Gastrocnemius medialis (tissue), 4 donors: ENCODE data around the gene PP2D1.

Experiments used
- POLR2A ChIP-seq, 2 donors: fragments of 450-650 bp; IDR thresholded peaks; one replicate each; pipeline ENCODE4 v1.6.1; 2017; ENCODE audit warnings: antibody characterized with exemption in 2 of 2, mild to moderate bottlenecking in 2 of 2, moderate library complexity in 2 of 2
- TF ChIP-seq, protein P1 (sequence below), 5 experiments: fragments of 450-650 bp in 3 of 5; fragments of 200-600 bp in 2 of 5; sonication (generic) in 2 of 5; IDR thresholded peaks in 4 of 5; conservative IDR thresholded peaks in 1 of 5; 1 replicate in 4 of 5; 2 replicates in 1 of 5; pipeline ENCODE4 v1.5.1; 2016 to 2019; ENCODE audit warnings: antibody characterized with exemption in 5 of 5, mild to moderate bottlenecking in 3 of 5, moderate library complexity in 3 of 5

DNA sequence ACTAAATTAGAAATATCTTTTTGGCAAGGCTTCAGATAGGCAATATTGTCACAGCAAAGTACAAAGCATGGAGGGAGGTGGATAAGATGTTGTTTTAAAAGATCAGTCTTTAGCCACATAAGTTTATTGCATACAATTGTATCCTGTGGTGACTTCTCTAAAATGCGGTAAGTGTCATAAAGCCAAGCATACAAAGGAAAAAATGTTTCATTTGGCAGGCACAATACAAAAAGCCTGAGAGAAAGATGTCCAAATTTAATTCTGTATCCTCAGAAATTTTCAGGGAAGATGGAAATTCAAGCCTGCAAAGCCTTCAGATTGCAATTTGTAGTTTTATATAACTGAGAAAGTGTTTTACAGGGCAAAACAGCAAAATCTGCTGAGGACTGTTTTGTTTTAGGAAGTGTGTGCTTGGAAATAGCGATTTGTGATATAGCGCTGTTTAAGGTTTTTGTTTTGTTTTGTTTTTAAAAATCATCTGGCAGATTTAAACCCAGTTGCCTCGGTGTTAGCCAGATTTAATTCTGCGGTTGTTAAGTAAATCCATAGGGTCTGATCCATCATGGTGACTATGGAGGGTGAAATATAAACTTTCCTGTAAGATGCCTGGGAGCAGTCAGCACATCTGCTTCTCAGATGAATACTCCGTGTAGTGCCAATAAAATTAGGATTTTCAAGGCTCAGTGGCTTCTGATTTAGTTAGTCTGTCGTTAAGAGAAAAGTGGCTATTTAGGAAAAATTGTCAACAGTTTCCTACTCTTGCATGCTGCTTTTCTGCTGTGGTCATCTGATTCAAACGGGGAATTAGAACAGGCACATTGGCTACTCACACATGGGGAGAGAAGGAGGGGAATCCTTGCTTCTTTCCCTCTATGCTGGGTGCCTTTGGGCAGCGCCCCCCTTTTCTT, 36.2 kb upstream of the PP2D1 start:
- no peak for TF ChIP-seq POLR2A (IDR thresholded peaks at IDR 0.05)
- TF ChIP-seq, protein P1, sequence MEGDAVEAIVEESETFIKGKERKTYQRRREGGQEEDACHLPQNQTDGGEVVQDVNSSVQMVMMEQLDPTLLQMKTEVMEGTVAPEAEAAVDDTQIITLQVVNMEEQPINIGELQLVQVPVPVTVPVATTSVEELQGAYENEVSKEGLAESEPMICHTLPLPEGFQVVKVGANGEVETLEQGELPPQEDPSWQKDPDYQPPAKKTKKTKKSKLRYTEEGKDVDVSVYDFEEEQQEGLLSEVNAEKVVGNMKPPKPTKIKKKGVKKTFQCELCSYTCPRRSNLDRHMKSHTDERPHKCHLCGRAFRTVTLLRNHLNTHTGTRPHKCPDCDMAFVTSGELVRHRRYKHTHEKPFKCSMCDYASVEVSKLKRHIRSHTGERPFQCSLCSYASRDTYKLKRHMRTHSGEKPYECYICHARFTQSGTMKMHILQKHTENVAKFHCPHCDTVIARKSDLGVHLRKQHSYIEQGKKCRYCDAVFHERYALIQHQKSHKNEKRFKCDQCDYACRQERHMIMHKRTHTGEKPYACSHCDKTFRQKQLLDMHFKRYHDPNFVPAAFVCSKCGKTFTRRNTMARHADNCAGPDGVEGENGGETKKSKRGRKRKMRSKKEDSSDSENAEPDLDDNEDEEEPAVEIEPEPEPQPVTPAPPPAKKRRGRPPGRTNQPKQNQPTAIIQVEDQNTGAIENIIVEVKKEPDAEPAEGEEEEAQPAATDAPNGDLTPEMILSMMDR (IDR thresholded peaks at IDR 0.05 in 4 of 5, conservative IDR thresholded peaks at IDR 0.05 in 1 of 5) = no peak
